Activated naive CD8-positive, alpha-beta T cell treated with anti-CD3 and anti-CD28 coated beads, Interleukin-2, amount 50 U/mL, for 24 hours (primary cell): ENCODE results near the gene BMAL1.
A peak's percentile ranks its signal among the peaks of the same experiment; 100 is the strongest.

Experiments
- ATAC-seq: fragments of 150-1000 bp; cut with Tn5 transposase; one replicate; pipeline ENCODE4 v1.10.0; 2021
- DNase-seq: peaks from one replicate; pipeline ENCODE4 v3.0.0; 2021
- H3K27ac Mint-ChIP-seq: one replicate; pipeline ENCODE4 v1.8.0; 2021; ENCODE audit warnings: mild to moderate bottlenecking, mixed read lengths
- H3K27me3 Mint-ChIP-seq: one replicate; pipeline ENCODE4 v1.8.0; 2021; ENCODE audit warnings: mixed read lengths
- H3K36me3 Mint-ChIP-seq: one replicate; pipeline ENCODE4 v1.8.0; 2021; ENCODE audit warnings: low read depth, mixed read lengths
- H3K4me1 Mint-ChIP-seq: one replicate; pipeline ENCODE4 v1.8.0; 2021; ENCODE audit warnings: mixed read lengths
- H3K4me3 Mint-ChIP-seq: one replicate; pipeline ENCODE4 v1.8.0; 2021; ENCODE audit warnings: mild to moderate bottlenecking, moderate library complexity, mixed read lengths
- H3K9me3 Mint-ChIP-seq: one replicate; pipeline ENCODE4 v1.8.0; 2021; ENCODE audit warnings: mixed read lengths

BMAL1 gene

DNA sequence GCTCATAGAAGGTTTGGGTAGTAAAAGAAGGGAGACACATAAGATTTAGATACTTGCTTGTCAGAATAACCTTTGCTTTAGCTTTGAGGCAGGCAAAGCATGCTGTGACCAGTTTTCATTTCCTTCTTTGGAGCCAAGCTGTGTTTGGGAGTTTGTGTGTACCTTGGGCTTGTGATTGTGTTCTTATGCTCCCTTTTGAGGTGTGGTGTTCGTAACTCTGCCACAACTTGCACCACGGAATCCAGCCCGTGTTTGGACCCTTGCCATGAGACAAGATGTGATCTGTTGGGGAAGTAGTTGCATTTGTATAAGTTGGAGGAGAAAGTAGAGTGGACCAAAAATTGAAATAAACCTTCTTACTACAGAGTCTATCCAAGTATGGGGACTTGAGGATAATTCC lies 34.0 kb downstream of the BMAL1 start:
- no peaks in the 10 kb centered on the region for H3K27me3 Mint-ChIP-seq
- peaks cover 25% of the 10 kb centered on the region for H3K36me3 Mint-ChIP-seq
- H3K4me1 Mint-ChIP-seq, result peaks cover 42% of the 10 kb centered on the region
- no peak overlapping the region for H3K4me3 Mint-ChIP-seq
- no peak for ATAC-seq
- H3K9me3 Mint-ChIP-seq, result no peaks in the 10 kb centered on the region
- DNase-seq, result no peak
- H3K27ac Mint-ChIP-seq, result no peak overlapping the region

DNA sequence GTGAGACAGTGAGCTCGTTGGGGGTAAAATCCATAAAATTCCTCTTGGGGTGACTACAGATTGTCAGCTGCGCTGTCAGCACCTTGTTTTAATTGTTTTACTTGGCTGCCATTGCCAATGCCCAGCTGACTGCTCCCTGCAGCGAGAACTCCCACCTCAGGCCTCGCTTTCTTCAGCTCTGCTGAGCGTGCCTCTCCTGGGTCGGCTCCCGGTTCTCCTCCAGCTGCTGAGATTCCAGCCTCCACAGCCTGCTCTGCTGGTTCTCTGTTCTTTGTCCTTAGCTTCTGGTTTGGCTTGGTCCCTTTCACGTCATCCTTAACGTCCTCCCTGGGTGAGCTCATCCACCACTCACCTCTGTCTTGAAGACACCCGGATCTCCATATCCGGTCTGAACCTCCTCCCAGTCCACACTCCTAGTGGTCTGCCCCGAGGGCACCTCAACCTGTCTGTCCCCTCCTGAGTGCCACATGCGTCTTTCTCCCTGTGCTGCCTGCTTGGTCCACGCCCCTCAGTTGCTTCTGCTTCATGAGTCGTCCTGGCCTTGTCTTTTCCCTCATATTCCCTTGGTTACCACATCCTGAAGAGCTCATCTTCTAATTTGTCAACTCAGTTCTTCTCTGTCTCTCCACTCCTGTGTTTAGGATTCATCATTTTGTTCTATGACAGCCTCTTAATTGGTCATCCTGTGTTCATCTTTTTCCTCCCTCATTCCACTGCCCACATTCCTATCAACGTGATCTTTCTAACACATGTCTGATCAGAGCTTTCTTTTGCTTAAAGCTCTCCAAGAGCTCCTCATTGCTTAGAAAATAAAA lies 35.6 kb downstream of the BMAL1 start:
- DNase-seq, result no peak
- H3K27me3 Mint-ChIP-seq, result no peaks in the 10 kb centered on the region
- H3K9me3 Mint-ChIP-seq, result no peaks in the 10 kb centered on the region
- H3K36me3 Mint-ChIP-seq, result peaks cover 25% of the 10 kb centered on the region
- peaks cover 56% of the 10 kb centered on the region for H3K4me1 Mint-ChIP-seq
- H3K27ac Mint-ChIP-seq, result no peak overlapping the region
- no peak overlapping the region for H3K4me3 Mint-ChIP-seq
- no peak for ATAC-seq

GRCh38 chr11:13314676-13315394 lies 37.2 kb downstream of the BMAL1 start:
- no peak for DNase-seq
- Mint-ChIP-seq H3K9me3 (no peaks in the 10 kb centered on the region), H3K4me3 (no peak overlapping the region), H3K4me1 (peaks cover 68% of the 10 kb centered on the region), H3K36me3 (peaks cover 24% of the 10 kb centered on the region), H3K27me3 (no peaks in the 10 kb centered on the region), H3K27ac (no peak overlapping the region)
- no peak for ATAC-seq

- peaks cover 17% of the 10 kb centered on the region for H3K36me3 Mint-ChIP-seq
- H3K9me3 Mint-ChIP-seq, result no peaks in the 10 kb centered on the region
- no peak overlapping the region for H3K4me3 Mint-ChIP-seq
- peaks cover 71% of the 10 kb centered on the region for H3K4me1 Mint-ChIP-seq
- H3K27me3 Mint-ChIP-seq, result no peaks in the 10 kb centered on the region
- H3K27ac Mint-ChIP-seq, result peak overlapping the region; percentile 39
- DNase-seq, result no peak
- ATAC-seq, result no peak
These were observed 38.2 kb downstream of the BMAL1 start for GRCh38 chr11:13315517-13316432.

GRCh38 chr11:13316528-13316961 lies 39.0 kb downstream of the BMAL1 start:
- Mint-ChIP-seq H3K4me1 (peaks cover 71% of the 10 kb centered on the region), H3K36me3 (peaks cover 11% of the 10 kb centered on the region), H3K9me3 (no peaks in the 10 kb centered on the region), H3K4me3 (no peak overlapping the region), H3K27me3 (no peaks in the 10 kb centered on the region), H3K27ac (peak overlapping the region; percentile 21)
- peak; percentile 55 for ATAC-seq
- DNase-seq, result no peak

DNA sequence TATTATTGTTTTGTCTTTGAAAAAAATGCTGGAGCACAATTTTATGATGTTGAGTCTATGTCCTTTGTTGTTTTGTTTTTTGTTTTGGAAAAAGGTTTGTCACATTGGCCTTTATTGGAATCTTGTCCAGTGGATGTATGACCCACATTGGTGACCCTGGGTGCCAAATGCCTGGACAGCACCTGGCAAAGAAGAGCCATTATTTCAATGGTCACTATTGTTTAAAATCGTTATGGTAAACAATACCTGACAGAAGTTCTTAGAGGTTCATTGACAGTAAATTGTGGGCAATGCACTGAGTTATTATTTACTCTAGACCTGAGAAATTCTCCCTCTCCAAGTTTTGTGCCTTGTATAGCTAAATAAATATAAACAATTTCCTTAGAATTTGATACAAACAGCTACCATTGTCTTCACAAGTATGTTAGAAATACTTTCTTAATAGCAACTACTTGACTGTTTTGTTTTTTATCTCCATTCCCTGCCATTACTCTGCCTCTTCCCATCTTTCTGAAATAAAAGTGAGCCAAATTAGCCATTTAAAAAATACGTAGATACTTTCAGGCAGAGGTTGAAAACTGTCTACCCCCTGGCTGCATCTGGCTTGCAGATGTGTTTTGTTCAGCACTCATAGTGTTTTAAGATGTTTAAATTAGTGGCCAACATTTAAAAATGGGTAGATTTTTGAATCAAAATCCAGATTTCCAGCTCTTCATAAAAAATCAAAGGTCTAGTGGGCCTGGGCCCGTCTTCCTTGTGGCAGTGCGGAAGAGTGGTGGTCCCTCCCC lies 39.9 kb downstream of the BMAL1 start:
- Mint-ChIP-seq H3K4me1 (peaks cover 72% of the 10 kb centered on the region), H3K4me3 (no peak overlapping the region), H3K27me3 (no peaks in the 10 kb centered on the region), H3K27ac (peak overlapping the region; percentile 68), H3K36me3 (peaks cover 10% of the 10 kb centered on the region), H3K9me3 (no peaks in the 10 kb centered on the region)
- no peak for ATAC-seq
- DNase-seq, result no peak

DNA sequence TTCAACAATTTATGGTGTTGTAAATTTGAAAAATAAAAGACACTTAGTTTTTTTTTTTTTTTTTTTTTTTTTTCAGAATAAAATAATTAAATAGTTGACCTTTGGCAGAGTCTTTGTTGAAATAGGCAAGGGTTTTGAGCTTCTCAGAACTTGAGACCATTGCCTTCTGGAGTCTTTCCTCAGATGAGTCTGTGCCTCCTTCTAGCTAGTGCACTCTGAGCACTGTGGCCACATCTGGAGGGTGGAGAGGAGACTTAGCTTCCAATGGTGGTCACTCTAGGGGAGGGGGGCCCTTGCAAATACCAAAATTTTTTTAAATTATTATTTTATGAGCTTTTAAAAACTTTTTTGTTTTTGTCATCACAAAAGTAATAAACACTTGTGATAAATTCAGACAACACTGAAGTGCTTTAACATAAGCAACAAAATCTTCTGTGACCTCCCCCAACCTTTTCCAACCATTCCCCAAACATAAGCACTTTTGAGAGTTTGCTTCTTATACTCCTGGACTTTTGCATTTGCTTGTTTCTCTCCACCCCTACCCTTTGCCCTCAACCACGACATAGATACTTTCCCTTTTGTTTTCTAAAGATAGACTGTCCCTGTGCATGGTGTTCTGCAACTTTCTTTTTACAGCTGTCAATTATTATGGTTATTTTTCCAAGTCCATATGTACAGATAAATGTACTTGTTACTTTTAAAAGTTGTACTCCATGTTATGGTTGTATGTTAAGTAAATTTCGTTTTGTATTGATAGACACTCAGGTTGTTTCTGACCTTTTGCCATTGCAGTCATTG lies 41.1 kb downstream of the BMAL1 start:
- H3K4me1 Mint-ChIP-seq, result peaks cover 64% of the 10 kb centered on the region
- peak overlapping the region; percentile 68 for H3K27ac Mint-ChIP-seq
- H3K36me3 Mint-ChIP-seq, result peaks cover 3% of the 10 kb centered on the region
- ATAC-seq, result peak; percentile 50
- DNase-seq, result no peak
- no peaks in the 10 kb centered on the region for H3K27me3 Mint-ChIP-seq
- peak overlapping the region; percentile 72 for H3K4me3 Mint-ChIP-seq
- H3K9me3 Mint-ChIP-seq, result no peaks in the 10 kb centered on the region

DNA sequence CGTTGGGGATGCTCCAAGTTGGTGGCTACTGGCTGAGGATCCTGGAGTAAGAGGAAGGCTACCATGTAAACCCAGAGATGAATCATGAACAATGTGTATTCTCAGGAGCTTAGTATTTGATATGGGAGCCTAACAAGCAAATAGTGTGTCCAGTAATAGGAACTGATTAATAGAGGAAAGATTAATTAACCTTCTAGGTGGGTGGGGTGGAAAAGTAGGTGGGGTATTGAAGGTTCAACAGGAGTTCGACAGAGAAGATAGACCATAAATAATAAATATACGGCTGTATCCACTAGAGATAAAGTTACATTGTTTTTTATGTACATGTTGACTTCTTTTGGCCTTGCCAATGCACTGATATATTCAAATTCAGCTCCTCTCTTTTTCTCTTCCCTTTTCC lies 43.1 kb downstream of the BMAL1 start:
- no peaks in the 10 kb centered on the region for H3K27me3 Mint-ChIP-seq
- H3K36me3 Mint-ChIP-seq, result peaks cover 8% of the 10 kb centered on the region
- peak overlapping the region; percentile 62 for H3K27ac Mint-ChIP-seq
- H3K4me1 Mint-ChIP-seq, result peaks cover 65% of the 10 kb centered on the region
- ATAC-seq, result no peak
- no peak for DNase-seq
- no peak overlapping the region for H3K4me3 Mint-ChIP-seq
- no peaks in the 10 kb centered on the region for H3K9me3 Mint-ChIP-seq

DNA sequence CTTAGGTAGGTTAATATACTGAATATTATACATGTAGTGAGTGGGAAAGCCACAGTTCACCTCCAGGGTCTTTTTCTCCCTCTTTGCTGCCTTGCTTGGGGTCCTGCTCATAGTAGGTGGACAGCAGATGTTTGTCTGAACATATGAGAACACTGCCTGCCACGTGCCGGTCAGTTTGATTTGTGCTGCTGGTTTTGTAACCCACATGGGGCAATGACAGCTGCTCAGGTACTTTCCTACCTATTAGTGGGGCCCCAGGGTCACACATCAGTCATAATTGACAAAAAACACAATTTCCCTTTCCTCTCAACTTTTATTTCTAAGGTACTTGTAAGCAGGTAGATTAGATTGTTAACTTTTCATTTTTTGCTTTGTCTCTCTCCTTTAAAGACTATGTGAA lies 43.8 kb downstream of the BMAL1 start:
- Mint-ChIP-seq H3K4me1 (peaks cover 62% of the 10 kb centered on the region), H3K27me3 (no peaks in the 10 kb centered on the region), H3K36me3 (peaks cover 8% of the 10 kb centered on the region), H3K4me3 (no peak overlapping the region), H3K27ac (peak overlapping the region; percentile 41), H3K9me3 (no peaks in the 10 kb centered on the region)
- ATAC-seq (no peak), DNase-seq (no peak)

DNA sequence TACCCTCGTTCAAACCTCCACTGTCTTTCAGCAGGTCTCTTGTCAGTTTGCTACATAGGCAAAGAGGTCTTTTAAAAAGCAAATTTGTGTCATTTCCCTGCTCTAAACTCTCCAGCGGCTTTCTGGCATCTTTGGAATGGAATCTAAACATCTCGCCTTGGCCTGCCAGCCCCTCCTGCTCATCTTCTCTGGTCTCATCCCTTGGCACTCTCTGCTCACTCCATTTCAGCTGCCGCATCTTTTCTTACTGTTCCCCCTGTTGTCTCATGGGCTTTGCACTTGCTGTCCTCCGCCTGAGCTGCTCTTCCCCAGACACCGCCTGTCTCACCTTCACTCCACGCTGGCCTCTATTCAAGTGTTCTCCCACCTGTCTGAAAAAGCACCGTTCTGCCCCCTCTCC lies 46.6 kb downstream of the BMAL1 start:
- H3K4me1 Mint-ChIP-seq, result peaks cover 46% of the 10 kb centered on the region

DNA sequence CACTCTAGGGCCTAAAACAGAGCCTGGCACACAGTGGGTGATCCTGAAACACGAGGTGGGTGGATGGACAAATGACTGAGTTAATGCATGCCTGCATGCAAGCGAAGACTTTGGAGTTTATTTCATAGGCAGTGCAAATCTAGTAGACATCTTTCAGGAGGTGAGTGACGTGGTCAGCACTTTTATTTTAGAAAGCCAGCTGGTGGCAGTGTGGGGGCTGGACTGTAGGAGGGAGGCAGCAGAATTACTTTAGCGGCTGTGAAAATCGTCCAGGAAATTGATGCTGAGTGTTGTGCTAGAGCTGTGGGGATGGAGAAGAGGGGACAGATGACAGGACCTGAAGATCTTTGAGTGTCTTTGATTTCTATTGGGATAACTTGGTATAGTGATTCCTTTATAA lies 47.1 kb downstream of the BMAL1 start:
- Mint-ChIP-seq H3K27me3 (no peaks in the 10 kb centered on the region), H3K27ac (peak overlapping the region; percentile 32), H3K4me1 (peaks cover 45% of the 10 kb centered on the region), H3K36me3 (peaks cover 8% of the 10 kb centered on the region), H3K9me3 (no peaks in the 10 kb centered on the region), H3K4me3 (no peak overlapping the region)
- no peak for ATAC-seq
- no peak for DNase-seq

More for the DNA sequence above, 46.6 kb downstream of the BMAL1 start:
- peaks cover 8% of the 10 kb centered on the region for H3K36me3 Mint-ChIP-seq
- no peak for DNase-seq
- H3K9me3 Mint-ChIP-seq, result no peaks in the 10 kb centered on the region
- H3K27me3 Mint-ChIP-seq, result no peaks in the 10 kb centered on the region
- no peak for ATAC-seq
- H3K27ac Mint-ChIP-seq, result no peak overlapping the region
- H3K4me3 Mint-ChIP-seq, result no peak overlapping the region

DNA sequence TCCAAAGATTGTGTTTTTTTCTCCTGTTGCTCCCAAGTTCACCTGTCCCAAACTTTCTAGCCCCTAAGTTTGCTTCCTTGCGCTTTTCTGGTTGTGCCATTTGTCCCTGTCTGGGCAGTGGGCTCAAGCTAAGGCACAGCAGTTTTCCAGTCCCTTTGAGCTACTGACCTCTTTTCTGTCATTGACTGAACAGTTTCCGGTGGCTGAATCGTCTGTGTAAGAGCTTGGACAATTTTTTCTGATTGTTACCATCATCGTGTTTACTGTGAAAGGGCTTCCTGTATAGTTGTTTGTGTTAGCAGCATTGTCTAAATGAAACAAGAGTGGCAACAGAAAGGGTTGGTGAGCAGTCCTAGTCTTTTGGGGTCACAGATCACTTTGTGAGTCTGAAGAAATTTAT lies 49.8 kb downstream of the BMAL1 start:
- no peaks in the 10 kb centered on the region for H3K27me3 Mint-ChIP-seq
- H3K36me3 Mint-ChIP-seq, result peaks cover 6% of the 10 kb centered on the region
- peaks cover 44% of the 10 kb centered on the region for H3K4me1 Mint-ChIP-seq
- DNase-seq (no peak), ATAC-seq (no peak)
- no peaks in the 10 kb centered on the region for H3K9me3 Mint-ChIP-seq
- H3K4me3 Mint-ChIP-seq, result no peak overlapping the region
- H3K27ac Mint-ChIP-seq, result peak overlapping the region; percentile 8

DNA sequence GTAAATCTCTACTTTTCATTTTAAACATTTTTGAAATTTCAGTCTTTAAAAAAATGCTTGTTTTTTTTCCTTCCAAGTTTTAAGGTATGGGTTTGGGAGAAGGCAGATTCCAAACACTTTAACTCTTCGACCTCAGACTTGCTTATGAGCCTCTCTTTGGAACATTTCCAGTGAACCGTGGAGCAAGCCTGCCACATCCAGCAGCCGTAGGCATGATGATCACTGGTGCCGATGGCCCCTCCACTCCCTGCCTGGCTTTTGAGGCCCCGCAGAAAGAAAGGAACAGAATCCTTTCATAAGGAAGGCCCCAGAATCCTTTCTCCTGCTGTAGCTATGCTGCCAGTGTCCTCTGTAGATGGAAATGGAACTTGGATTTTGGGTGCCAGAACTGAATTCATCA lies 50.7 kb downstream of the BMAL1 start:
- Mint-ChIP-seq H3K27ac (no peak overlapping the region), H3K4me1 (peaks cover 52% of the 10 kb centered on the region), H3K27me3 (no peaks in the 10 kb centered on the region), H3K4me3 (no peak overlapping the region), H3K9me3 (no peaks in the 10 kb centered on the region), H3K36me3 (peaks cover 5% of the 10 kb centered on the region)
- ATAC-seq (no peak), DNase-seq (no peak)
